Esophagus muscularis mucosa (tissue), 4 donors: Measurements from ENCODE around the gene PRRC2B. TPM values are rescaled to one million over a fixed set of nuclear protein-coding genes. Genes with fewer than 3 reads are reported as not detected.
"Not testable (repeated sequence)": the region's sequence is repeated elsewhere in the genome, so short reads cannot be mapped to it uniquely, and the experiment has no call there.

ENCODE experiments used
- DNase-seq: peaks from one replicate; pipeline ENCODE4 v3.0.0-alpha.2; 2017; ENCODE audit errors: extremely low spot score
- H3K27ac ChIP-seq, 4 donors: fragments of 200-600 bp; sonication (generic); replicated peaks in 1 of 4; 1 replicate in 3 of 4; 2 replicates in 1 of 4; pipeline ENCODE4 v1.5.1; 2016 to 2019; ENCODE audit warnings: mild to moderate bottlenecking in 1 of 4
- H3K27me3 ChIP-seq, 4 donors: fragments of 200-600 bp; sonication (generic); one replicate each; pipeline versions ENCODE4 v1.5.1 to v1.6.0; 2016 to 2019
- H3K36me3 ChIP-seq, 4 donors: fragments of 200-600 bp; sonication (generic); one replicate each; pipeline ENCODE4 v1.5.1; 2016 to 2019
- H3K4me1 ChIP-seq, 4 donors: fragments of 200-600 bp; sonication (generic); one replicate each; pipeline ENCODE4 v1.5.1; 2016 to 2019
- H3K4me3 ChIP-seq, 4 donors: fragments of 200-600 bp; sonication (generic); 1 replicate in 2 of 4; 2 replicates in 2 of 4; pipeline ENCODE4 v1.5.1; 2016 to 2019; ENCODE audit warnings: mild to moderate bottlenecking in 4 of 4, moderate library complexity in 1 of 4
- H3K9me3 ChIP-seq, 4 donors: fragments of 200-600 bp; sonication (generic); 1 replicate in 3 of 4; 2 replicates in 1 of 4; pipeline ENCODE4 v1.5.1; 2016 to 2019
- EP300 ChIP-seq: sonication (generic); formaldehyde crosslinking; IDR thresholded peaks from one replicate; pipeline ENCODE4 v1.6.1; 2017; ENCODE audit warnings: antibody characterized with exemption
- POLR2A ChIP-seq: fragments of 450-650 bp; IDR thresholded peaks from one replicate; pipeline ENCODE4 v1.6.1; 2017; ENCODE audit warnings: antibody characterized with exemption, moderate library complexity, mild to moderate bottlenecking, low read depth
- POLR2AphosphoS5 ChIP-seq, 2 donors: sonication (generic); formaldehyde crosslinking; IDR thresholded peaks; one replicate each; pipeline ENCODE4 v1.6.1; 2017; ENCODE audit warnings: antibody characterized with exemption in 2 of 2
- WGBS: methylation state at CpG from one replicate; pipeline ENCODE4 v1.1.5; 2018; 5-methylcytosine and 5-hydroxymethylcytosine counted together
- intact Hi-C: fragments of 100-400 bp; cut with DNase I; formaldehyde crosslinking; loops from one replicate; pipeline ENCODE4 v1.15.1; 2023
- total RNA-seq, 4 donors: library from RNA; depleted of rRNA; stranded (reverse); fragments of >200 nt; gene quantifications; one replicate each; pipeline versions ENCODE4 v1.1.0 to v1.2.1, GENCODE V29; 2016
- TF ChIP-seq, protein P1 (sequence below), 3 experiments: fragments of 200-600 bp in 2 of 3; fragments of 450-650 bp in 1 of 3; sonication (generic) in 2 of 3; IDR thresholded peaks; one replicate each; pipeline ENCODE4 v1.5.1; 2017 to 2019; ENCODE audit warnings: antibody characterized with exemption in 3 of 3, mild to moderate bottlenecking in 2 of 3, moderate library complexity in 1 of 3

Gene PRRC2B
- total RNA-seq, 4 donors from 2014 or later, result 109 to 226 (median 148) TPM

DNA sequence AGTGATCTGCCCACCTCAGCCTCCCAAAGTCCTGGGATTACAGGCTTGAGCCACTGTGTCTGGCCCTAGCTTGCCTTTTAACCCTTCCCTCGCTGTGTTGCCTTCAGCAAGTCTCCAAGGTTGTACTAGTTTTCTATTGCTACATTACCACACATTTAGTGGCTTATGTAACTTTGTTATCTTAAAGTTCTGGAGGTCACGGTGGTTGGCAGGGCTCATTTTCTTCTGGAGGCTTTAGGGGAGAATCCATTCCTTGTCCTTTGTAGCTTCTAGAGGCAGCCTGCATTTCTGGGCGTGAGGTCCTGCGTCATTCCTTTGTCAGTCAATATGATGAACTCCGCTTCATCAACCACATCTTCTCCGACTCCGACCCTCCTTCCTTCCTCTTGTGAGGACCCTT is 2.9 kb upstream of the PRRC2B start:
- no peak for DNase-seq
- Histone ChIP-seq H3K9me3 (no peaks in the 10 kb centered on the region), H3K27me3 (no peaks in the 10 kb centered on the region), H3K4me3 (no peak overlapping the region), H3K36me3 (no peaks in the 10 kb centered on the region), H3K27ac (no peak overlapping the region), H3K4me1 (peaks cover 14 to 24% (median 20%) of the 10 kb centered on the region in 4 donors)
- TF ChIP-seq POLR2AphosphoS5 (IDR thresholded peaks at IDR 0.05) (no peak), POLR2A (no peak), EP300 (no peak)
- TF ChIP-seq, protein P1, sequence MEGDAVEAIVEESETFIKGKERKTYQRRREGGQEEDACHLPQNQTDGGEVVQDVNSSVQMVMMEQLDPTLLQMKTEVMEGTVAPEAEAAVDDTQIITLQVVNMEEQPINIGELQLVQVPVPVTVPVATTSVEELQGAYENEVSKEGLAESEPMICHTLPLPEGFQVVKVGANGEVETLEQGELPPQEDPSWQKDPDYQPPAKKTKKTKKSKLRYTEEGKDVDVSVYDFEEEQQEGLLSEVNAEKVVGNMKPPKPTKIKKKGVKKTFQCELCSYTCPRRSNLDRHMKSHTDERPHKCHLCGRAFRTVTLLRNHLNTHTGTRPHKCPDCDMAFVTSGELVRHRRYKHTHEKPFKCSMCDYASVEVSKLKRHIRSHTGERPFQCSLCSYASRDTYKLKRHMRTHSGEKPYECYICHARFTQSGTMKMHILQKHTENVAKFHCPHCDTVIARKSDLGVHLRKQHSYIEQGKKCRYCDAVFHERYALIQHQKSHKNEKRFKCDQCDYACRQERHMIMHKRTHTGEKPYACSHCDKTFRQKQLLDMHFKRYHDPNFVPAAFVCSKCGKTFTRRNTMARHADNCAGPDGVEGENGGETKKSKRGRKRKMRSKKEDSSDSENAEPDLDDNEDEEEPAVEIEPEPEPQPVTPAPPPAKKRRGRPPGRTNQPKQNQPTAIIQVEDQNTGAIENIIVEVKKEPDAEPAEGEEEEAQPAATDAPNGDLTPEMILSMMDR (IDR thresholded peaks at IDR 0.05), result no peak
- 85% methylated on average over 7 of the region's 7 CpGs for WGBS
- intact Hi-C loops, result no loop called here

DNA sequence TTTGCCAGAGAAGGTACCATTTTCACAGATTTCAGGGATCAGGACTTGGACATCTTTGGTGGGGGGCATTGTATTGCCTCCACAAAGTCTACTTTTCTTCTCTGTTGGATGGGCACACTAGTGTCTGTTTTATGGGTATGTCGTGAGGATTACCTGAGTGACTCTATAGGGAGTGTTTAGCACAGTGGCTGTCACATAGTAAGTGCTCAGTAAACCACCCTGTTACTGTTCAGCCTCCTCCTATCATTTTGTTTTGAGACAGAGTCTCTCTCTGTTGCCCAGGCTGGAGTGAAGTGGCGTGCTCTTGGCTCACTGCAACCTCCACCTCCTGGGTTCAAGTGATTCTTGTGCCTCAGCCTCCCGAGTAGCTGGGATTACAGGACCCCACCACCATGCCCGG is 2.4 kb upstream of the PRRC2B start:
- H3K27ac ChIP-seq, result no peak overlapping the region
- DNase-seq, result no peak
- H3K4me1 ChIP-seq, result peaks cover 19 to 29% (median 25%) of the 10 kb centered on the region in 4 donors
- 85% methylated on average over 4 of the region's 4 CpGs for WGBS
- H3K27me3 ChIP-seq, result no peaks in the 10 kb centered on the region
- no peaks in the 10 kb centered on the region for H3K9me3 ChIP-seq
- H3K36me3 ChIP-seq, result no peaks in the 10 kb centered on the region
- intact Hi-C loops, result no loop called here
- H3K4me3 ChIP-seq, result no peak overlapping the region
- TF ChIP-seq POLR2AphosphoS5 (IDR thresholded peaks at IDR 0.05), result no peak
- TF ChIP-seq POLR2A, result no peak
- TF ChIP-seq, protein P1 (IDR thresholded peaks at IDR 0.05), result no peak
- no peak for TF ChIP-seq EP300

DNA sequence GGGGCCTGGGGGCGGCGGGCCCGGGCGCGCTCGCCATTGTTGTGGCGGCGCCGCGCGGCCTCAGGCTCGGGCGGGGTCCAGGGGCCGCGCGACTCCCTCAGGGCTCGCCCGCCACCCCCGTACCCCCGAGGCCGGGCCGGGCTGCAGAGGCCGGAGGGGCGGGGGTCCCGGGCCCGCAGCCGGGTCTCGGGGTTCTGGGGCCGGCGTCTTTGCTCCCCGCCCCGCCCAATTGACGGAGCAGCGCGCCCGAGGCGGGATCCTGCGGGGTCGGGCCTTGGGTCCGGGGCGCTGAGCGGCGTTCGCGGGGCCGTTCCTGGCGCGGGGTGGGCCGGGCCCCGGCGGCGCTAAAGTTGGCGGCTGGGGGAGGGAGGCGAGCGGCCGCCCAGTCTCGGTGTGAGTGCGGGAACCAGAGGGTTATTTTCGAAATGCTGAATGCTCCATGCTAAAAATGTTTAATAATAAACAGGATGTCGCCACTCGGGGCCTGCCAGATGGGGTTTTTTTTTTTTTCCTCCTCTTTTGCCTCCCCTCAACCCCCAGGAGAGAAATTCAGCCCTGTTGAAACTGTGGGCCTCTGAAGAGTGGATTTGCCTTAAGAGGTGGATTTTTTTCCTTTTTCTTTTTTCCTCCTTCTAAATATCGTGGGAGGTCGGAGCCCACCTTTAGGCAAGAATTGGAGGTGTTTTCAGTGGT is 724 bp downstream of the PRRC2B start:
- peaks cover 50 to 60% (median 56%) of the 10 kb centered on the region in 4 donors for H3K4me1 ChIP-seq
- no peak for DNase-seq
- TF ChIP-seq, protein P1 (IDR thresholded peaks at IDR 0.05), result no peak
- TF ChIP-seq POLR2A (no peak), POLR2AphosphoS5 (IDR thresholded peaks at IDR 0.05) (peak in 1 of 2 donors; percentile 31), EP300 (no peak)

DNA sequence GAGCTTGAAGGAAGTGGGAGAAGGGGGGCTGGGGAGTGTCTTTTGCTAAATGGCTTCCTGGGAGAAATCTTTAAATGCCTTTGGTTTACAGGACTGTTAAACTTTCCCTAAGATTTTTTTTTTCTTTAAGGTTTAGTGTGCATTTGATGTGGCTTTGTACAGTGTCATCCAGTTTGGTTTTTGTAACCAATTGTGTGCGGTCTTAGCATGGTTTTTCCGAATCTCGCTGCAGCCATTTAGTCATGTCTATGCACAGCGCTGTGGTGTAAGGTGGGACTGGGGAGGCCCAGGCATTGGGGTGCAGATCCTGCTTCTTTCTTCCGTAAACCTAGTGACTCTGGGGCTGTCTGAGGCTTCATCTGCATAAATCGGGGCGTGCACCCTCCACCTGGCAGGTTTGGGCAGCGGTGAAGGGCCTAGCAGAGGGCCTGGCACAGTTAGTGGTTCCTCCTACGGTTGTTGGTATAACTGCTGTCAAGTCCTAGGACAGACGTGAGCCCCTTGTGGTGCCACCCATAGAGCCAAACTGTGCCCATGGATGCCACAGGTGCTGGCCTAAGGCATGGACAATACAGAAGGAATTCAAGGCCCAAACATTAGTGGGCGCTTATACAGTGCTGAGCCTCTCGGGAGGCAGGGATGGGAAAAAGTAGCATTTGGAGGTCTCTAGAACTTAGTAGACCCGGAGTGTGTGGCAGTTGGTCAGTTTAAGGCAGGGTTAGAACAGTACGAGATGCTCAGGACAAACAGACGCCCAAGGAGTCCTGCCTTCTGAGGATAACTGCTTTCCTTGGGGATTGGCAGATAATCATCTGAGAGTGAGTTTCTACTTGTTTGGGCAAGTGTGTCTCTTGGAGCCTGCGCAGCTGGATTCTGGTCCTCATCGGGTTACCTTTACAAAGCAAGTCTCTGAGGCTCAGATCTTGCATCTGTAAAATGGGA is 1.5 kb downstream of the PRRC2B start:
- TF ChIP-seq POLR2AphosphoS5 (IDR thresholded peaks at IDR 0.05) (no peak), EP300 (no peak), POLR2A (no peak)
- TF ChIP-seq, protein P1 (IDR thresholded peaks at IDR 0.05), result no peak
- Histone ChIP-seq H3K4me3 (peak overlapping the region; percentile 78 to 89 (median 82)), H3K27ac (peak overlapping the region; percentile 98 to 99 (median 98)), H3K36me3 (no peaks in the 10 kb centered on the region), H3K27me3 (no peaks in the 10 kb centered on the region), H3K9me3 (no peaks in the 10 kb centered on the region), H3K4me1 (peaks cover 57 to 68% (median 64%) of the 10 kb centered on the region in 4 donors)
- no peak for DNase-seq
- intact Hi-C loops, result no loop called here
- WGBS, result 18% methylated on average over 16 of the region's 17 CpGs

More for the DNA sequence above, 724 bp downstream of the PRRC2B start:
- H3K9me3 ChIP-seq, result no peaks in the 10 kb centered on the region
- no peaks in the 10 kb centered on the region for H3K27me3 ChIP-seq
- WGBS, result 0% methylated on average over 10 of the region's 63 CpGs
- peak overlapping the region; percentile 78 to 89 (median 82) for H3K4me3 ChIP-seq
- no peaks in the 10 kb centered on the region for H3K36me3 ChIP-seq
- intact Hi-C loops, result no loop called here
- H3K27ac ChIP-seq, result peak overlapping the region; percentile 98 to 99 (median 98)

DNA sequence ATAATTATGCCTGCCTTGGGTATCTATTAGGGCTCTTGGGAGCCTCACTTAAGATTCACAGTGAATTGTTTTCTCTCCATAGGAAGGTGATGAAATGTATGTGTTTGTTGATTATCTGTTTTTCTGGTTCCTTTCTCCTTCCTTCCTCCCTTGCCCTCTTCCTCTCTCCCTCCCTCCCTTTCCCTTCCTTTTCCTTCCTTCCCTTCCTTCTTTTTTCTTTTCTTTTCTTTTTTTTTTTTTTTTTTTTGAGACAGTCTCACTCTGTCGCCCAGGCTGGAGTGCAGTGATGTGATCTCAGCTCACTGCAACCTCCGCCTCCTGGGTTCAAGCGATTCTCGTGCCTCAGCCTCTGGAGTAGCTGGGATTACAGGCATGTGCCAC is 2.2 kb downstream of the PRRC2B start:
- DNase-seq, H3K27me3 ChIP-seq, intact Hi-C loops, H3K9me3 ChIP-seq, H3K36me3 ChIP-seq: not testable (repeated sequence)
- WGBS, result 48% methylated on average over 4 of the region's 4 CpGs
- Histone ChIP-seq H3K4me1 (peaks cover 64 to 75% (median 70%) of the 10 kb centered on the region in 4 donors), H3K27ac (peak overlapping the region; percentile 98 to 99 (median 98)), H3K4me3 (peak overlapping the region; percentile 78 to 89 (median 82))
